HepG2 (cell line): ENCODE measurements around the gene PDLIM7. TPM values are rescaled to one million over a fixed set of nuclear protein-coding genes. Genes with fewer than 3 reads are reported as not detected.
A peak's percentile ranks its signal among the peaks of the same experiment; 100 is the strongest.

Experiments
- FOXA3 ChIP-seq: IDR thresholded peaks from 2 replicates; pipeline ENCODE4 v1.6.1; 2016; ENCODE audit warnings: missing genetic modification reagents, missing compliant biosample characterization
- GATAD1 ChIP-seq: IDR thresholded peaks from 2 replicates; pipeline ENCODE4 v1.6.1; 2016; ENCODE audit warnings: missing genetic modification reagents, missing compliant biosample characterization
- KDM6A ChIP-seq: IDR thresholded peaks from 2 replicates; pipeline ENCODE4 v1.6.1; 2016; ENCODE audit warnings: low read depth
- NR1H2 ChIP-seq: sonication (generic); formaldehyde crosslinking; IDR thresholded peaks from 2 replicates; pipeline ENCODE4 v1.8.1; 2022; ENCODE audit warnings: low read depth, missing genetic modification reagents, borderline replicate concordance
- RORA ChIP-seq: sonication (generic); formaldehyde crosslinking; IDR thresholded peaks from 2 replicates; pipeline ENCODE4 v1.5.0; 2020; ENCODE audit warnings: mild to moderate bottlenecking, missing genetic modification reagents, moderate library complexity
- SYNCRIP ChIP-seq: fragments of 200-400 bp; formaldehyde crosslinking; IDR thresholded peaks from 2 replicates; pipeline ENCODE4 v1.6.1; 2018; ENCODE audit warnings: mild to moderate bottlenecking, low read depth, low read length; ENCODE audit not compliant: insufficient read depth
- TBL1XR1 ChIP-seq: fragments of 150-350 bp; IDR thresholded peaks from 2 replicates; pipeline ENCODE4 v1.6.1; 2014; ENCODE audit warnings: borderline replicate concordance, low read length; ENCODE audit not compliant: partially characterized antibody
- ZNF333 ChIP-seq: sonication (generic); formaldehyde crosslinking; IDR thresholded peaks from 2 replicates; pipeline ENCODE4 v1.4.0; 2020; ENCODE audit warnings: mild to moderate bottlenecking, missing genetic modification reagents, borderline replicate concordance
- ZNF7 ChIP-seq: IDR thresholded peaks from 2 replicates; pipeline ENCODE4 v1.6.1; 2016; ENCODE audit warnings: missing biosample characterization, missing genetic modification reagents
- ZNF761 ChIP-seq: sonication (generic); formaldehyde crosslinking; conservative IDR thresholded peaks from 2 replicates; pipeline ENCODE4 v1.4.0; 2020; ENCODE audit warnings: mild to moderate bottlenecking, missing genetic modification reagents
- ZNF790 ChIP-seq: sonication (generic); formaldehyde crosslinking; IDR thresholded peaks from 2 replicates; pipeline ENCODE4 v1.8.0; 2022; ENCODE audit warnings: missing genetic modification reagents, mild to moderate bottlenecking, borderline replicate concordance
- ZSCAN20 ChIP-seq: sonication (generic); formaldehyde crosslinking; IDR thresholded peaks from 2 replicates; pipeline ENCODE4 v1.4.0; 2020; ENCODE audit warnings: missing genetic modification reagents, mild to moderate bottlenecking, borderline replicate concordance
- polyA plus RNA-seq, 8 experiments: library from polyadenylated mRNA; depleted of rRNA in 3 of 8; stranded (reverse) in 7 of 8; unstranded in 1 of 8; fragments of >200 nt; fragmentation: Illumina TruSeq in 4 of 8; extraction: Trizol in 4 of 8; gene quantifications; 2 replicates each; pipeline versions ENCODE4 v1.2.1 to v1.2.3, GENCODE V29; 2011 to 2016; ENCODE audit warnings: low read depth in 4 of 8, missing spikeins in 1 of 8, mixed read lengths in 1 of 8; ENCODE audit not compliant: insufficient read depth in 1 of 8
- total RNA-seq, 5 experiments: library from RNA; depleted of rRNA; stranded (reverse); fragments of >200 nt; fragmentation: Illumina TruSeq; extraction: Trizol; gene quantifications; 2 replicates each; pipeline ENCODE4 v1.2.3, GENCODE V29; 2016; ENCODE audit warnings: low read depth in 1 of 5
- TF ChIP-seq, protein P1 (sequence below): sonication (generic); formaldehyde crosslinking; IDR thresholded peaks from 2 replicates; pipeline ENCODE4 v1.5.1; 2020; ENCODE audit warnings: missing genetic modification reagents, mild to moderate bottlenecking, borderline replicate concordance
- TF ChIP-seq, protein P2 (sequence below): sonication (generic); formaldehyde crosslinking; IDR thresholded peaks from 2 replicates; pipeline ENCODE4 v1.8.1; 2022; ENCODE audit warnings: low read depth, mild to moderate bottlenecking, missing genetic modification reagents
- TF ChIP-seq, protein P3 (sequence below), 2 experiments: sonication (generic) in 1 of 2; formaldehyde crosslinking in 1 of 2; IDR thresholded peaks; 2 replicates each; pipeline versions ENCODE4 v1.4.0 to v1.6.1; 2016 to 2020; ENCODE audit warnings: borderline replicate concordance in 1 of 2, low read depth in 1 of 2, mild to moderate bottlenecking in 1 of 2, missing genetic modification reagents in 1 of 2
- TF ChIP-seq, protein P4 (sequence below): sonication (generic); formaldehyde crosslinking; IDR thresholded peaks from 2 replicates; pipeline ENCODE4 v1.4.0; 2020; ENCODE audit warnings: mild to moderate bottlenecking, low read depth, missing genetic modification reagents
- TF ChIP-seq, protein P5 (sequence below): IDR thresholded peaks from 2 replicates; pipeline ENCODE4 v1.6.1; 2016; ENCODE audit warnings: mild to moderate bottlenecking, missing biosample characterization, missing genetic modification reagents

Gene PDLIM7
- total and polyA plus RNA-seq, 2 of the 13 experiments (the other 11 are each of a cell fraction or from before 2014, with no cell fraction given): 21.1 to 31.3 TPM

DNA sequence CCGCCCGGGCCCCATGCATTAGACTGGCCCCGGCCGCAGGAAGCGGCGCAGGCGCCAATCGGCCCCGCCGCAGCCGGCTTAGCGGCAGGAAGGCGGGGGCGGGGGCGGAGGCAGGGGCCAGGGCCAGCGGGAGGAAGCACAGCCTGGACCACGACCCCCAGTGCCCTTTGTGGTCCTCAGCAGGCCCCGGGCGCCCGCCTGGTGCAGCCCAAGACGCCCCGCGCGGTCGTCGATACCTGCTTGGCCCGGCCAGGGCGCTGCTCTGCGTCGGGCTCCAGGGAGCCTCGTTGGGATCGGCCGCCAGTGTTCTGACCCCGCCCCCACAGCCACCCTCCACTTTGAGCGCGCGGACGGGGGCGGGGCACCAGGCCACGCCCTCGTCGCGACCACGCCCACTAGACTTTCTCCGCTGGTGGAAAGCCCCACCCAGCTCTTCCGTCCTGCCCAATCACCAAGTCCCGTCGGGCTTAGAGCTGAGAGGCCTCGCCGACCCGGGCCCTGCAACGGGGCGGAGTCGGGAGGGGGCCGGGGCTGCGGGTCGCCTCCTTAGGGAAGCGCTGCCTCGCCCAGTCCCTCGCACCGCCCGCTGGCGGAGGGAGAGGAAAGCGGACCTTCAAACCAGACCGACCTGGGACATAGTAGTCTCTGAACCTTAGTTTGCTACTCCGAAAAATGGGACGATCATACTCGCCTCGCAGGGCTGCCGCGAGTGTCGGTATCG, at the start of gene PDLIM7 (continued):
- TF ChIP-seq NR1H2 (no peak), ZNF7 (no peak), KDM6A (no peak), ZSCAN20 (CRISPR knock-in tag) (no peak), ZNF761 (CRISPR knock-in tag) (0 out of 2 replicates have a peak, but pooled peaks have one; percentile 23), FOXA3 (no peak; the same call in 1 of the 2 replicates), GATAD1 (0 out of 2 replicates have a peak, but pooled peaks have one; percentile 20), RORA (no peak), ZNF790 (CRISPR knock-in tag) (peak; percentile 83), SYNCRIP (no peak), TBL1XR1 (peak; percentile 8), ZNF333 (CRISPR knock-in tag) (0 out of 2 replicates have a peak, but pooled peaks have one; percentile 41)
- TF ChIP-seq, protein P1, sequence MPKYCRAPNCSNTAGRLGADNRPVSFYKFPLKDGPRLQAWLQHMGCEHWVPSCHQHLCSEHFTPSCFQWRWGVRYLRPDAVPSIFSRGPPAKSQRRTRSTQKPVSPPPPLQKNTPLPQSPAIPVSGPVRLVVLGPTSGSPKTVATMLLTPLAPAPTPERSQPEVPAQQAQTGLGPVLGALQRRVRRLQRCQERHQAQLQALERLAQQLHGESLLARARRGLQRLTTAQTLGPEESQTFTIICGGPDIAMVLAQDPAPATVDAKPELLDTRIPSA (CRISPR knock-in tag): no peak; the same call in 1 of the 2 replicates
- TF ChIP-seq, protein P2, sequence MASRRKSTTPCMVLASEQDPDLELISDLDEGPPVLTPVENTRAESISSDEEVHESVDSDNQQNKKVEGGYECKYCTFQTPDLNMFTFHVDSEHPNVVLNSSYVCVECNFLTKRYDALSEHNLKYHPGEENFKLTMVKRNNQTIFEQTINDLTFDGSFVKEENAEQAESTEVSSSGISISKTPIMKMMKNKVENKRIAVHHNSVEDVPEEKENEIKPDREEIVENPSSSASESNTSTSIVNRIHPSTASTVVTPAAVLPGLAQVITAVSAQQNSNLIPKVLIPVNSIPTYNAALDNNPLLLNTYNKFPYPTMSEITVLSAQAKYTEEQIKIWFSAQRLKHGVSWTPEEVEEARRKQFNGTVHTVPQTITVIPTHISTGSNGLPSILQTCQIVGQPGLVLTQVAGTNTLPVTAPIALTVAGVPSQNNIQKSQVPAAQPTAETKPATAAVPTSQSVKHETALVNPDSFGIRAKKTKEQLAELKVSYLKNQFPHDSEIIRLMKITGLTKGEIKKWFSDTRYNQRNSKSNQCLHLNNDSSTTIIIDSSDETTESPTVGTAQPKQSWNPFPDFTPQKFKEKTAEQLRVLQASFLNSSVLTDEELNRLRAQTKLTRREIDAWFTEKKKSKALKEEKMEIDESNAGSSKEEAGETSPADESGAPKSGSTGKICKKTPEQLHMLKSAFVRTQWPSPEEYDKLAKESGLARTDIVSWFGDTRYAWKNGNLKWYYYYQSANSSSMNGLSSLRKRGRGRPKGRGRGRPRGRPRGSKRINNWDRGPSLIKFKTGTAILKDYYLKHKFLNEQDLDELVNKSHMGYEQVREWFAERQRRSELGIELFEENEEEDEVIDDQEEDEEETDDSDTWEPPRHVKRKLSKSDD: no peak
- TF ChIP-seq, protein P3, sequence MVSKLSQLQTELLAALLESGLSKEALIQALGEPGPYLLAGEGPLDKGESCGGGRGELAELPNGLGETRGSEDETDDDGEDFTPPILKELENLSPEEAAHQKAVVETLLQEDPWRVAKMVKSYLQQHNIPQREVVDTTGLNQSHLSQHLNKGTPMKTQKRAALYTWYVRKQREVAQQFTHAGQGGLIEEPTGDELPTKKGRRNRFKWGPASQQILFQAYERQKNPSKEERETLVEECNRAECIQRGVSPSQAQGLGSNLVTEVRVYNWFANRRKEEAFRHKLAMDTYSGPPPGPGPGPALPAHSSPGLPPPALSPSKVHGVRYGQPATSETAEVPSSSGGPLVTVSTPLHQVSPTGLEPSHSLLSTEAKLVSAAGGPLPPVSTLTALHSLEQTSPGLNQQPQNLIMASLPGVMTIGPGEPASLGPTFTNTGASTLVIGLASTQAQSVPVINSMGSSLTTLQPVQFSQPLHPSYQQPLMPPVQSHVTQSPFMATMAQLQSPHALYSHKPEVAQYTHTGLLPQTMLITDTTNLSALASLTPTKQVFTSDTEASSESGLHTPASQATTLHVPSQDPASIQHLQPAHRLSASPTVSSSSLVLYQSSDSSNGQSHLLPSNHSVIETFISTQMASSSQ (IDR thresholded peaks at IDR 0.05; ENCODE audit: low read depth): no peak
- TF ChIP-seq, protein P3 (CRISPR knock-in tag; IDR thresholded peaks at IDR 0.05; ENCODE audit: borderline replicate concordance): no peak
- TF ChIP-seq, protein P4, sequence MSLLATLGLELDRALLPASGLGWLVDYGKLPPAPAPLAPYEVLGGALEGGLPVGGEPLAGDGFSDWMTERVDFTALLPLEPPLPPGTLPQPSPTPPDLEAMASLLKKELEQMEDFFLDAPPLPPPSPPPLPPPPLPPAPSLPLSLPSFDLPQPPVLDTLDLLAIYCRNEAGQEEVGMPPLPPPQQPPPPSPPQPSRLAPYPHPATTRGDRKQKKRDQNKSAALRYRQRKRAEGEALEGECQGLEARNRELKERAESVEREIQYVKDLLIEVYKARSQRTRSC: no peak
- TF ChIP-seq, protein P5, sequence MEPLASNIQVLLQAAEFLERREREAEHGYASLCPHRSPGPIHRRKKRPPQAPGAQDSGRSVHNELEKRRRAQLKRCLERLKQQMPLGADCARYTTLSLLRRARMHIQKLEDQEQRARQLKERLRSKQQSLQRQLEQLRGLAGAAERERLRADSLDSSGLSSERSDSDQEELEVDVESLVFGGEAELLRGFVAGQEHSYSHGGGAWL (CRISPR knock-in tag): 0 out of 2 replicates have a peak, but pooled peaks have one; percentile 33
